ENCODE results near the gene KCNN3.
"Not testable (repeated sequence)": the region's sequence is repeated elsewhere in the genome, so short reads cannot be mapped to it uniquely, and the experiment has no call there.

Gene KCNN3

GRCh38 chr1:154672245-154672644 is 197.8 kb downstream of the KCNN3 start:
- DNase-seq; in situ Hi-C loops (cut with HindIII; ENCODE audit: low pct_ligation_motif_present, low pct_unique_long_range_greater_than_20kb, low sequenced_read_pairs): not testable (repeated sequence)

DNA sequence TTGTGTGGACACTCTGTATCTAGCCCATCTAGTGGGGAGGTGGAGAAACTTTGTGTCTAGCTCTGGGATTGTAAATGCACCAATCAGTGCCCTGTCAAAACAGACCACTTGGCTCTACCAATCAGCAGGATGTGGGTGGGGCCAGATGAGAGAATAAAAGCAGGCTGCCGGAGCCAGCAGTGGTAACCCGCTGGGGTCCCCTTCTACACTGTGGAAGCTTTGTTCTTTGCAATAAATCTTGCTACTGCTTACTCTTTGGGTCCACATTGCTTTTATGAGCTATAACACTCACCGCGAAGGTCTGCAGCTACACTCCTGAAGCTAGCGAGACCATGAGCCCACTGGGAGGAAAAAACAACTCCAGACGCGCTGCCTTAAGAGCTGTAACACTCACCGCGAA is 198.7 kb downstream of the KCNN3 start:
- DNase-seq; in situ Hi-C loops (cut with HindIII; ENCODE audit: low pct_ligation_motif_present, low pct_unique_long_range_greater_than_20kb, low sequenced_read_pairs): not testable (repeated sequence)

GRCh38 chr1:154670310-154671270 is 199.5 kb downstream of the KCNN3 start:
- DNase-seq; in situ Hi-C loops (cut with HindIII; ENCODE audit: low pct_ligation_motif_present, low pct_unique_long_range_greater_than_20kb, low sequenced_read_pairs): not testable (repeated sequence)

GRCh38 chr1:154669464-154670282 is 200.4 kb downstream of the KCNN3 start:
- in situ Hi-C loops (cut with HindIII; ENCODE audit: low pct_ligation_motif_present, low pct_unique_long_range_greater_than_20kb, low sequenced_read_pairs) = no loop called here
- peak; percentile 70 for DNase-seq

DNA sequence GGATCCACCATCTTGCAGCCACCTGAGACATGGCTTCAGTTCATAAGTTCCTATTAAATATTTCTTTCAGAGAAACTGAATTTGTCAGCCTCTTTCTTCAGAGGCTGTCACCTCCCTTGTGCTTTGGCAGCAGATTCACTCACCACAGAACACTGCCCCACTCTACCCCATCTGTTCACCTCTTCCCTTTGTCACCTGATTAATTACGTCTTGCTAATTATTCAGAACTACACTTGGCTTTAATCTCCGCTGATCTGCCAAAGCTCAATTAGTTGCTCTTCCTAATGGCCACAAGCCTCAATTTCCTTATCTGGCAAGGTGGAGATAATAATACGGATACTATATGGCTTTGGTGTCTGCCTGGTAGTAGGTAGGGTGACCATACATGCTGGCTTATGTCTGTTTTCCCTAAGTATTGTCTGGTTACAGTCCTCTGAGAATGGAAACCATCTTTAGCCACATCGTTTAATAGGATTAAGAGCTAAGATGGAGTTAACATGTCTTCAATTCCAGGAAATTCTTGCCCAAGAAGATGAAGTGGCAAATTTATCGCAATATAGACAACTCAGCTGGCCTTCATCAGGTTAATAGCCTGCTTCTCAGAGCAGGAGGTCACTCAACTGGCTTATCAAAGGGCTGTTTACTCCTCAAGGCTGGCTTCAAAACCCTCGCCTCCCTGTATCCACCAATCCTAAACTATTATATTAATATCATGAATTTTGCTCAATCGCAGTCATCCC is 203.9 kb downstream of the KCNN3 start:
- no peak for DNase-seq
- in situ Hi-C loops (cut with HindIII; ENCODE audit: low pct_ligation_motif_present, low pct_unique_long_range_greater_than_20kb, low sequenced_read_pairs) = no loop called here

DNA sequence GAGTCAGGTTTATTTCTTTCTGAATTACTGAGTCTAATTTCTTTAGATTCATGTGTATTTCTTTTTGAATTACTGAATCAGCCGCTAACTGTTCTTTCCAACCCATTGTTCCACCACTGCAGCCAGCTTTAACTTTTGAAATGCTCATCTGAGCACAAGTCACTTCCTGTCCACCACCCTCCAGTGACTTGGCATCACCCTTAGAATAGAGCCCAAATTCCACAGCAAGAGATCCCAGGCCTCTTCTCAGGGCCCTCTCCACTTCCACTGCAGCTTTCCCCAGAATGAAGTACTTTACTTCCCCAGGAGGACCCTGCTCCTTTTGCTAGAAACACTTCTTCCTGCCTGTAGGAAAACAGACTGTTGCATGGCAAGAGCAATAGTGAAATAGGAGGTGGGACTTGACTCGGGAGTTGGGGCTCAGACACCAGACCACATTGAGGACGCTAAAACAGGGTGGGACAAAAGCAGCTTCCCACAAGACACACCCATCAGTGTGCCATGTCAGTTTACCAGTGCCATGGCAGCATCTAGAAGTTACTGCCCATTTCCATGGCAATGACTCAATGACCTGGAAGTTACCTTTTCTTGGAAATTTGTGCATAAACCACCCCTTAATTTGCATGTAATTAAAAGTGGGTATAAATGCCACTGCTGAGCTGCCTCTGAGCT is 205.6 kb downstream of the KCNN3 start:
- DNase-seq = no peak
- in situ Hi-C loops (cut with HindIII; ENCODE audit: low pct_ligation_motif_present, low pct_unique_long_range_greater_than_20kb, low sequenced_read_pairs) = no loop called here

DNA sequence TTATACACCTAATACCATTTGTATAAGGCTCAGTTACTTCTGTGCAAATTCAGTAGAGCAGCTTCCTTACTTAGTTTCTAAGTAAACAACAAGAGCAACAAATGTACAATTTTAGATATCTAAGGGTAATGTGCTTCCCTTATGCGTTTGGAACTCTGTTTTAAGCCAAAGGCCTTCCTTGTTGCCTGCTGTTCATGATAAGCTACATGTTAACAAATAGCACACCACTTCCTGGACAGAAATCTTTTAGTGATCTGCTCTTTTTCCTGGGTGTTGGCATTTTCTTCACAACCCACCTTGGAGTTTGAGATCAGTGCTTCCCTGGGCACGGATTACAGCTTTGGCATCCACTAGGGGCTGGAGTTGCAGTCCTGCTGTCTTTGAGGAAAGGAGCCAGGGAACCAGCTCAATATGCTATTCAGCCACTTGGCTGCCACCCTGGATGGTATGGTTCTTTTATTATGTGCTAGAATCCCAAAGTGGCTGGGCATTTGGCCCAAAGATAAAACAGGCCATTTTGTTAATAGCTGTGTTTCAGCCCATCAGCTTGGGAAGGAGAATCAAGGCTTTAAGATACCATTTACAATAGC is 206.5 kb downstream of the KCNN3 start:
- in situ Hi-C loops (cut with HindIII; ENCODE audit: low pct_ligation_motif_present, low pct_unique_long_range_greater_than_20kb, low sequenced_read_pairs) = no loop called here
- no peak for DNase-seq

DNA sequence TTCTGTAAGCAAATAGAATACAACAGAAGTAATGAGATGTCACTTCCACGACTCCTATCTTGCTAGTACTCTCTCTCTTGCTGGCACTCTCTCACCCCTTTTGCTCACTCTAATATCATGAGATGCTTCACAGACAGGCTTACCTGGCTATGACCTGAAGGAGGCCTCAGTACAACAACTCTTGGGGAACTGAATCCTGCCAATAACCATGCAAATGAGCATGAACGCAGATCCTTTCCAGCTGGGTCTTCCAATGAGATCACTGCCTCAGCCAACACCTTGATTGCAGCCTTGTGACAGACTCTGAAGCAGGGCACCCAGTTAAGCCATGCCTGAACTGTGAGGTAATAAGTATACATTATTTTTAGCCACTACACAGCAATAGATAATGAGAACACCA is 209.0 kb downstream of the KCNN3 start:
- in situ Hi-C loops (cut with HindIII; ENCODE audit: low pct_ligation_motif_present, low pct_unique_long_range_greater_than_20kb, low sequenced_read_pairs) = no loop called here
- no peak for DNase-seq

DNA sequence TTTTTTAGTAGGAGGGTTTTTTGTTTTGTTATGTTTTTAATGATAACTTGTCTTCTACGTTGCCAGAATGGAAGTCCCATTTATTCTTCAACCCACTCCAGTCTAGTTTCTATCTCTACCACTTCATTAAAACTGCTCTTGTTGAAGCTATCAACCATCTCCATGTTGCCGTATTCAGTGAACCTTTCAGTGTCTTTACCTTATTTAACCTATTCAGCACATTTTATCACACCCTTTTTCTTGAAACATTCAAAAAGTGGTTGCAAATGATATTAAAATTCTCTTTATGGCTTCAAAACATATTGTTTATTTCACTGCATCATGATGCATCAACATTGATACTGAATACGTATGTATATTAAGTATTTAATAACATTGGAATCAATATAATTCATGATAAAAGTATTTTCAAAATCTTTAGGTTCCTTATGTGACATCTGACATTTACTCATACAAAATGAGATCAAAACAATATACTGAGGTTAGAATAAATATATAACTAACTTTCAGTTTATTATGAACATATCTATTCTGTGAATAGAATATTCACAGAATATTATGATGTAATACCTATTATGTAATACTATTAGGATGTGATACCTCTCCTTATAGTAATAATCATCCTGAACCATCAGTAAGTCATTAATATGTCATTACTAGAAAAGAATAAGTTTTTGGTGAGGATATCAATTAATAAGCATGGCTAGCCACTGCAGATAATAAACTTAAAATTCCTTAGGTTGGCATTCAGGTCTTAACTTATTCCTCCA is 210.1 kb downstream of the KCNN3 start:
- DNase-seq = no peak
- in situ Hi-C loops (cut with HindIII; ENCODE audit: low pct_ligation_motif_present, low pct_unique_long_range_greater_than_20kb, low sequenced_read_pairs) = no loop called here

DNA sequence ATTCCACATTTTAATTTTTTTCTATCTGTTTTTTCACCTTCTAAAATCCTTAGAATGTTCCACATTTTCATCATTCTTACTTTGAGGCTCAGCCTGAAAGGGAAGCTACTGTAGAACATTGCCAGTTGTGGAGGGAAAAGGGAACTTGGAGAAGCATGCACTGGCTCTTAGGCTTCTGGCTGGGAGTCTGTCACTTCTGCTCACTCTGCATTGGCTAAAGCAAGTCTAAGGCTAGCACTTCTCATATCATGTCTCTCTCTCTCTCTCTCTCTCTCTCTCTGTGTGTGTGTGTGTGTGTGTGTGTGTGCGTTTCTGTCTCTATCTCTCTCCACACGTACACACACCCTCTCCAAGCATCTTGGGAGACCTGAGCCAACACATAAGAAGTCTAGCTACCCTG is 212.5 kb downstream of the KCNN3 start:
- in situ Hi-C loops (cut with HindIII; ENCODE audit: low pct_ligation_motif_present, low pct_unique_long_range_greater_than_20kb, low sequenced_read_pairs) = no loop called here
- DNase-seq = no peak

- in situ Hi-C loops (cut with HindIII; ENCODE audit: low pct_ligation_motif_present, low pct_unique_long_range_greater_than_20kb, low sequenced_read_pairs) = no loop called here
- no peak for DNase-seq
Measured at GRCh38 chr1:154652893-154653292, 217.2 kb downstream of the KCNN3 start.
